Ishikawa (cell line): Measurements from ENCODE around the gene DYRK1B.

Source experiments
- CREB1 ChIP-seq: IDR thresholded peaks from 2 replicates; pipeline ENCODE4 v1.6.1; 2012; ENCODE audit warnings: low read depth
- EGR1 ChIP-seq: IDR thresholded peaks from 2 replicates; pipeline ENCODE4 v1.6.1; 2012
- FOXM1 ChIP-seq: IDR thresholded peaks from 2 replicates; pipeline ENCODE4 v1.6.1; 2012; ENCODE audit warnings: low read depth, borderline replicate concordance
- RAD21 ChIP-seq: IDR thresholded peaks from 2 replicates; pipeline ENCODE4 v1.6.1; 2012; ENCODE audit warnings: low read depth
- REST ChIP-seq: IDR thresholded peaks from 2 replicates; pipeline ENCODE4 v1.6.1; 2012; ENCODE audit warnings: low read depth, mild to moderate bottlenecking
- TAF1 ChIP-seq: IDR thresholded peaks from 2 replicates; pipeline ENCODE4 v1.6.1; 2012; ENCODE audit warnings: low read depth, mild to moderate bottlenecking
- YY1 ChIP-seq: IDR thresholded peaks from 2 replicates; pipeline ENCODE4 v1.6.1; 2012; ENCODE audit warnings: low read depth
- TF ChIP-seq, protein P1 (sequence below): IDR thresholded peaks from 2 replicates; pipeline ENCODE4 v1.6.1; 2012

DNA sequence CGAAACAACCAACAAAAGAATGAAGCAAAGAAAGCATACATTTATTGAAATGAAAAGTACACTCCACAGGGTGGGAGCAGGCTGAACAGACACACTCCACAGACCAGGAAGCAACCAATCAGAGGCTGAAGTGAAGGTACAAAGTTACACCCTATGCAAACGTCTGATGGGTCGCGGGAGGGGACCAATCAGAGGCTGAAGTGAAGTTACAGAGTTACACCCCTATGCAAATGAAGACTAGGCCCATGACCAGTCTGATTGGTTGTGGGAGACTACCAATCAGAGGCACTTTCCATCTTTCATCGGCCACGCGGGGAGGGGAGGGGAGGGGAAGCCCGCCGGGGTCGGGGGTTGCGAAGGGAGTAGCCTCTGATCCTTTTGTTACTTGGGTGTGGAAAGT, 24.6 kb upstream of the DYRK1B start:
- TF ChIP-seq YY1 (no peak), RAD21 (no peak), REST (no peak), EGR1 (no peak), FOXM1 (no peak), CREB1 (no peak), TAF1 (no peak)
- TF ChIP-seq, protein P1, sequence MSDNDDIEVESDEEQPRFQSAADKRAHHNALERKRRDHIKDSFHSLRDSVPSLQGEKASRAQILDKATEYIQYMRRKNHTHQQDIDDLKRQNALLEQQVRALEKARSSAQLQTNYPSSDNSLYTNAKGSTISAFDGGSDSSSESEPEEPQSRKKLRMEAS, result no peak
